GM13977 (cell line): ENCODE results near the gene HECW1.

ENCODE experiments used
- DNase-seq: peaks from one replicate; pipeline ENCODE4 v3.0.0; 2012; ENCODE audit warnings: low spot score
- CTCF ChIP-seq: IDR thresholded peaks from 2 replicates; pipeline ENCODE4 v1.5.1; 2012; ENCODE audit warnings: mild to moderate bottlenecking, control low read depth; ENCODE audit not compliant: insufficient read depth; ENCODE audit errors: extremely low read depth, missing control alignments
- in situ Hi-C: fragments of 300-500 bp; cut with MboI; formaldehyde crosslinking; loops from one replicate; pipeline ENCODE4 v1.12.0; 2022; ENCODE audit warnings: low sequenced_read_pairs, low pct_unique_long_range_greater_than_20kb, mixed read lengths, inconsistent platforms; ENCODE audit not compliant: unreplicated experiment

HECW1 gene

GRCh38 chr7:43302211-43302711, 189.8 kb downstream of the HECW1 start:
- no peak for DNase-seq
- in situ Hi-C loops, result no loop called here
- no peak for TF ChIP-seq CTCF

GRCh38 chr7:43302773-43303460, 190.5 kb downstream of the HECW1 start:
- DNase-seq, result no peak
- in situ Hi-C loops, result no loop called here
- TF ChIP-seq CTCF, result no peak

GRCh38 chr7:43303740-43304241, 191.3 kb downstream of the HECW1 start:
- TF ChIP-seq CTCF, result no peak
- DNase-seq, result no peak
- in situ Hi-C loops, result no loop called here

GRCh38 chr7:43306404-43306803, 194.0 kb downstream of the HECW1 start:
- no peak for DNase-seq
- no peak for TF ChIP-seq CTCF
- in situ Hi-C loops, result no loop called here

- DNase-seq, result no peak
Measured at GRCh38 chr7:43307522-43307921, 195.1 kb downstream of the HECW1 start.

More at GRCh38 chr7:43307522-43307921, 195.1 kb downstream of the HECW1 start:
- in situ Hi-C loops, result no loop called here
- TF ChIP-seq CTCF, result no peak
